HepG2 (cell line): Measurements from ENCODE around the gene TBX3. TPM values are rescaled to one million over a fixed set of nuclear protein-coding genes. Genes with fewer than 3 reads are reported as not detected.

ENCODE experiments used
- ATAC-seq: fragments of 200-7000 bp; cut with Tn5 transposase; 3 replicates; pipeline ENCODE4 v1.9.1; 2020; ENCODE audit warnings: mild to moderate bottlenecking, moderate library complexity
- BruUV-seq: library from RNA; stranded (reverse); fragments of 400-500 nt; replicated peaks from 2 replicates; lab custom pipeline; 2021; lab: Mats Ljungman, UMichigan
- CTCF ChIA-PET: fragments of 300-600 bp; formaldehyde crosslinking; extraction: SDS; loops from one replicate; lab custom pipeline; 2021; ENCODE audit warnings: low total read pairs, inconsistent platforms, low intra/inter-chr PET ratio; lab: Yijun Ruan, JAX
- POLR2A ChIA-PET: fragments of 350-600 bp; sonication (Branson Sonifier 250); formaldehyde crosslinking; loops from one replicate; lab custom pipeline; 2020; ENCODE audit warnings: antibody characterized with exemption, inconsistent platforms; lab: Yijun Ruan, JAX
- DNase-seq: peaks from one replicate; pipeline ENCODE4 v3.0.0-alpha.2; 2015; ENCODE audit warnings: low spot score
- FAIRE-seq: peaks from 3 replicates; lab custom pipeline; 2011; peaks lifted over from hg19 to GRCh38; lab: Jason Lieb, UNC
- H2AFZ ChIP-seq: one replicate; pipeline ENCODE4 v1.6.1; 2011; ENCODE audit warnings: low read length, inconsistent platforms
- H3K27ac ChIP-seq: fragments of 300-600 bp; 3 replicates; pipeline ENCODE4 v1.8.0; 2011; ENCODE audit warnings: mixed run types, mild to moderate bottlenecking, mixed read lengths, low read length, inconsistent platforms; ENCODE audit not compliant: insufficient read depth; ENCODE audit errors: extremely low read length
- H3K27me3 ChIP-seq, 2 experiments: fragments of 200-600 bp in 1 of 2; 2 replicates in 1 of 2; 3 replicates in 1 of 2; pipeline versions ENCODE4 v1.6.0 to v1.8.0; 2011; ENCODE audit warnings: low read length in 2 of 2, mild to moderate bottlenecking in 2 of 2, moderate library complexity in 2 of 2, inconsistent platforms in 1 of 2; ENCODE audit not compliant: insufficient read depth in 2 of 2, control insufficient read depth in 1 of 2
- H3K36me3 ChIP-seq, 2 experiments: fragments of 200-600 bp in 1 of 2; replicated peaks in 1 of 2; 2 replicates in 1 of 2; 3 replicates in 1 of 2; pipeline versions ENCODE4 v1.5.1 to v1.8.0; 2011; ENCODE audit warnings: low read length in 2 of 2, inconsistent platforms in 1 of 2; ENCODE audit not compliant: insufficient read depth in 2 of 2, control insufficient read depth in 1 of 2
- H3K4me1 ChIP-seq: 2 replicates; pipeline ENCODE4 v1.5.1; 2012; ENCODE audit warnings: low read length, inconsistent platforms; ENCODE audit not compliant: insufficient read depth
- H3K4me2 ChIP-seq: 2 replicates; pipeline ENCODE4 v1.6.0; 2011; ENCODE audit warnings: low read depth, low read length, inconsistent platforms
- H3K4me3 ChIP-seq, 3 experiments: fragments of 200-600 bp in 1 of 3; sonication (generic), shearing (Covaris generic) in 1 of 3; replicated peaks in 1 of 3; 2 replicates each; pipeline ENCODE4 v1.5.1; 2011 to 2016; ENCODE audit warnings: low read length in 3 of 3, inconsistent platforms in 2 of 3, low read depth in 2 of 3, mild to moderate bottlenecking in 2 of 3, control low read depth in 1 of 3, mixed read lengths in 1 of 3; ENCODE audit not compliant: insufficient read depth in 1 of 3
- H3K79me2 ChIP-seq: one replicate; pipeline ENCODE4 v1.6.1; 2011; ENCODE audit warnings: low read length, inconsistent platforms; ENCODE audit not compliant: insufficient read depth
- H3K9ac ChIP-seq: 2 replicates; pipeline ENCODE4 v1.6.0; 2011; ENCODE audit warnings: mild to moderate bottlenecking, low read depth, low read length, inconsistent platforms; ENCODE audit not compliant: insufficient read depth
- H3K9me3 ChIP-seq: 2 replicates; pipeline ENCODE4 v1.5.1; 2012; ENCODE audit warnings: mild to moderate bottlenecking, low read length
- H4K20me1 ChIP-seq: 2 replicates; pipeline ENCODE4 v1.6.0; 2011; ENCODE audit warnings: inconsistent platforms, mild to moderate bottlenecking, low read length, moderate library complexity; ENCODE audit not compliant: insufficient read depth
- E2F1 ChIP-seq: sonication (generic); formaldehyde crosslinking; IDR thresholded peaks from 2 replicates; pipeline ENCODE4 v1.5.0; 2020; ENCODE audit warnings: missing genetic modification reagents
- ERF ChIP-seq: IDR thresholded peaks from 2 replicates; pipeline ENCODE4 v1.6.1; 2018; ENCODE audit warnings: missing biosample characterization, missing genetic modification reagents
- SAP130 ChIP-seq: IDR thresholded peaks from 2 replicates; pipeline ENCODE4 v1.6.1; 2016; ENCODE audit warnings: low read depth
- ZMAT3 ChIP-seq: sonication (generic); formaldehyde crosslinking; conservative IDR thresholded peaks from 2 replicates; pipeline ENCODE4 v1.7.0; 2021; ENCODE audit warnings: missing genetic modification reagents
- ZMYM4 ChIP-seq: sonication (generic); formaldehyde crosslinking; IDR thresholded peaks from 2 replicates; pipeline ENCODE4 v1.8.1; 2023; ENCODE audit warnings: mild to moderate bottlenecking, missing genetic modification reagents
- ZNF280B ChIP-seq: sonication (generic); formaldehyde crosslinking; IDR thresholded peaks from 2 replicates; pipeline ENCODE4 v1.5.0; 2020; ENCODE audit warnings: missing genetic modification reagents, mild to moderate bottlenecking, borderline replicate concordance
- ZNF556 ChIP-seq: sonication (generic); formaldehyde crosslinking; IDR thresholded peaks from 2 replicates; pipeline ENCODE4 v1.4.0; 2020; ENCODE audit warnings: mild to moderate bottlenecking, missing genetic modification reagents, borderline replicate concordance
- ZNF761 ChIP-seq: sonication (generic); formaldehyde crosslinking; conservative IDR thresholded peaks from 2 replicates; pipeline ENCODE4 v1.4.0; 2020; ENCODE audit warnings: mild to moderate bottlenecking, missing genetic modification reagents
- ZNF772 ChIP-seq: sonication (generic); formaldehyde crosslinking; IDR thresholded peaks from 2 replicates; pipeline ENCODE4 v1.5.0; 2020; ENCODE audit warnings: mild to moderate bottlenecking, missing genetic modification reagents
- ZNF773 ChIP-seq: sonication (generic); formaldehyde crosslinking; IDR thresholded peaks from 2 replicates; pipeline ENCODE4 v1.4.0; 2020; ENCODE audit warnings: missing genetic modification reagents, borderline replicate concordance
- ZNF790 ChIP-seq: sonication (generic); formaldehyde crosslinking; IDR thresholded peaks from 2 replicates; pipeline ENCODE4 v1.8.0; 2022; ENCODE audit warnings: missing genetic modification reagents, mild to moderate bottlenecking, borderline replicate concordance
- ZSCAN21 ChIP-seq: sonication (generic); formaldehyde crosslinking; IDR thresholded peaks from 2 replicates; pipeline ENCODE4 v1.8.0; 2022; ENCODE audit warnings: mild to moderate bottlenecking, missing genetic modification reagents, moderate library complexity, borderline replicate concordance
- WGBS: methylation state at CpG from one replicate; pipeline ENCODE4 v1.1.6; 2017; ENCODE audit warnings: low lambda C conversion rate; 5-methylcytosine and 5-hydroxymethylcytosine counted together
- in situ Hi-C: cut with HindIII; loops from 2 replicates; pipeline ENCODE4 v1.10.0; 2017; ENCODE audit warnings: low pct_unique_long_range_greater_than_20kb; ENCODE audit not compliant: extremely low pct_ligation_motif_present
- intact Hi-C: fragments of 100-400 bp; cut with micrococcal nuclease; formaldehyde crosslinking; loops from one replicate; pipeline ENCODE4 v1.10.0; 2022; ENCODE audit not compliant: unreplicated experiment
- polyA plus RNA-seq, 8 experiments: library from polyadenylated mRNA; depleted of rRNA in 3 of 8; stranded (reverse) in 7 of 8; unstranded in 1 of 8; fragments of >200 nt; fragmentation: Illumina TruSeq in 4 of 8; extraction: Trizol in 4 of 8; gene quantifications; 2 replicates each; pipeline versions ENCODE4 v1.2.1 to v1.2.3, GENCODE V29; 2011 to 2016; ENCODE audit warnings: low read depth in 4 of 8, missing spikeins in 1 of 8, mixed read lengths in 1 of 8; ENCODE audit not compliant: insufficient read depth in 1 of 8
- total RNA-seq, 5 experiments: library from RNA; depleted of rRNA; stranded (reverse); fragments of >200 nt; fragmentation: Illumina TruSeq; extraction: Trizol; gene quantifications; 2 replicates each; pipeline ENCODE4 v1.2.3, GENCODE V29; 2016; ENCODE audit warnings: low read depth in 1 of 5

TBX3 gene
- total and polyA plus RNA-seq, 2 of the 13 experiments (the other 11 are each of a cell fraction or from before 2014, with no cell fraction given), result 27.1 to 42.4 TPM

- peaks cover 14 to 32% of the 10 kb centered on the region in 2 experiments; a peak in 4 of 5 replicates for H3K36me3 ChIP-seq
- 13% methylated on average over 3 of the region's 3 CpGs for WGBS
- peak overlapping the region; percentile 69; the same call in 1 of the 2 replicates for H3K9ac ChIP-seq
- no peak for ATAC-seq
- H4K20me1 ChIP-seq, result peaks cover 13% of the 10 kb centered on the region; the same call in 1 of the 2 replicates
- H3K4me1 ChIP-seq, result peaks cover 55% of the 10 kb centered on the region
- CTCF ChIA-PET, result no interaction called here
- H3K27ac ChIP-seq, result peak overlapping the region; percentile 67
- H3K4me3 ChIP-seq, result peak overlapping the region; percentile 52 to 81 (median 54); a peak in 5 of 6 replicates
- no peak for TF ChIP-seq ZNF773
- TF ChIP-seq SAP130 (CRISPR knock-in tag), result 0 out of 2 replicates have a peak, but pooled peaks have one; percentile 8
- in situ Hi-C loops (loop anchor here (25.0 kb wide), 2 partner anchors 792 to 1242 kb away; no protein-coding TSS in a partner anchor), intact Hi-C loops (no loop called here)
- H3K79me2 ChIP-seq, result peaks cover 18% of the 10 kb centered on the region
- no peak for FAIRE-seq
- H2AFZ ChIP-seq, result no peak overlapping the region
- H3K9me3 ChIP-seq, result no peaks in the 10 kb centered on the region
- DNase-seq, result no peak
- POLR2A ChIA-PET, result interaction anchor here (1.7 to 8.2 kb wide), 5 partner anchors 8 to 753 kb away, joined by 6 to 101 read pairs (median 20); partner anchors contain the start of gene TBX3
- no peaks in the 10 kb centered on the region for H3K27me3 ChIP-seq
- H3K4me2 ChIP-seq, result peak overlapping the region; percentile 87
- no TSS peak for BruUV-seq
These were observed 13.5 kb downstream of the TBX3 start for GRCh38 chr12:114670291-114670980.

- Histone ChIP-seq H3K27me3 (no peaks in the 10 kb centered on the region), H3K4me3 (peak overlapping the region; percentile 52 to 81 (median 54)), H3K79me2 (peaks cover 10% of the 10 kb centered on the region), H3K4me2 (peak overlapping the region; percentile 87), H4K20me1 (peaks cover 13% of the 10 kb centered on the region; the same call in 1 of the 2 replicates), H3K9me3 (no peaks in the 10 kb centered on the region), H3K27ac (peak overlapping the region; percentile 67), H3K36me3 (peaks cover 13 to 29% of the 10 kb centered on the region in 2 experiments; a peak in 4 of 5 replicates), H3K4me1 (peaks cover 53% of the 10 kb centered on the region), H2AFZ (no peak overlapping the region), H3K9ac (peak overlapping the region; percentile 69)
- DNase-seq (peak; percentile 42), FAIRE-seq (peak; percentile 60), ATAC-seq (peak; percentile 20)
- CTCF ChIA-PET, result no interaction called here
- in situ Hi-C loops (loop anchor here (5.0 to 25.0 kb wide), 7 partner anchors 42 to 1243 kb away; no protein-coding TSS in a partner anchor), intact Hi-C loops (loop anchor here (2.0 to 5.0 kb wide), 3 partner anchors 45 to 1103 kb away; no protein-coding TSS in a partner anchor)
- 1% methylated on average over 24 of the region's 33 CpGs for WGBS
- BruUV-seq, result TSS peak; percentile 70
- POLR2A ChIA-PET, result interaction anchor here (0.9 to 8.2 kb wide), 7 partner anchors 9 to 754 kb away, joined by 4 to 101 read pairs (median 16); partner anchors contain the start of gene TBX3
- 0 out of 2 replicates have a peak, but pooled peaks have one; percentile 22 for TF ChIP-seq ERF (CRISPR knock-in tag)
- TF ChIP-seq ZNF790 (CRISPR knock-in tag), result no peak
- no peak for TF ChIP-seq ZNF761 (CRISPR knock-in tag)
- no peak for TF ChIP-seq ZMYM4
- peak; percentile 29; the same call in 1 of the 2 replicates for TF ChIP-seq ZNF280B (CRISPR knock-in tag)
- no peak for TF ChIP-seq E2F1
- no peak for TF ChIP-seq ZSCAN21 (CRISPR knock-in tag)
- no peak for TF ChIP-seq ZNF556 (CRISPR knock-in tag)
- TF ChIP-seq ZMAT3 (CRISPR knock-in tag), result peak; percentile 56; the same call in 1 of the 2 replicates
- peak; percentile 48; the same call in 1 of the 2 replicates for TF ChIP-seq ZNF772
These were observed 14.3 kb downstream of the TBX3 start for GRCh38 chr12:114669401-114670290.
